OCI-LY7 (cell line): ENCODE data around the gene NCAPG. TPM values are rescaled to one million over a fixed set of nuclear protein-coding genes. Genes with fewer than 3 reads are reported as not detected.

ENCODE experiments used
- BruUV-seq: library from RNA; stranded (reverse); fragments of 400-500 nt; replicated peaks from 2 replicates; lab custom pipeline; 2021; lab: Mats Ljungman, UMichigan
- CTCF ChIA-PET: fragments of 300-600 bp; sonication (Branson Sonifier 250); formaldehyde crosslinking; loops from one replicate; lab custom pipeline; 2022; ENCODE audit warnings: antibody characterized with exemption; ENCODE audit not compliant: unreplicated experiment; lab: Charles Lee
- POLR2A ChIA-PET: fragments of 300-600 bp; sonication (Branson Sonifier 250); formaldehyde crosslinking; loops from one replicate; lab custom pipeline; 2022; ENCODE audit warnings: antibody characterized with exemption; lab: Charles Lee
- DNase-seq: peaks from one replicate; pipeline ENCODE4 v3.0.0-alpha.2; 2015; ENCODE audit warnings: low spot score
- H2AFZ ChIP-seq: fragments of 200-600 bp; sonication (generic), shearing (Covaris generic); 2 replicates; pipeline ENCODE4 v1.6.1; 2014; ENCODE audit warnings: mild to moderate bottlenecking, antibody characterized with exemption, low read length, moderate library complexity
- H3K27ac ChIP-seq: fragments of 200-600 bp; sonication (generic); 2 replicates; pipeline ENCODE4 v1.5.1; 2014; ENCODE audit warnings: mixed run types, low read depth, mild to moderate bottlenecking, moderate library complexity, low read length, inconsistent platforms; ENCODE audit not compliant: poor library complexity, severe bottlenecking
- H3K36me3 ChIP-seq: fragments of 200-600 bp; sonication (generic); 2 replicates; pipeline ENCODE4 v1.6.1; 2014; ENCODE audit warnings: mild to moderate bottlenecking, antibody characterized with exemption, low read length, moderate library complexity, mixed read lengths; ENCODE audit not compliant: insufficient read depth
- H3K4me1 ChIP-seq: fragments of 200-600 bp; sonication (generic); 2 replicates; pipeline ENCODE4 v1.5.1; 2014; ENCODE audit warnings: mild to moderate bottlenecking, low read length; ENCODE audit not compliant: insufficient read depth, poor library complexity, severe bottlenecking
- H3K4me2 ChIP-seq: fragments of 200-600 bp; sonication (generic); 2 replicates; pipeline ENCODE4 v1.6.1; 2014; ENCODE audit warnings: mild to moderate bottlenecking, low read length
- H3K4me3 ChIP-seq: fragments of 200-600 bp; sonication (generic); 2 replicates; pipeline ENCODE4 v1.5.1; 2014; ENCODE audit warnings: mild to moderate bottlenecking, low read depth, low read length; ENCODE audit not compliant: poor library complexity, severe bottlenecking
- H3K79me2 ChIP-seq: fragments of 200-600 bp; sonication (generic); 2 replicates; pipeline ENCODE4 v1.6.1; 2016; ENCODE audit warnings: low read depth, mild to moderate bottlenecking, low read length, moderate library complexity, mixed read lengths; ENCODE audit not compliant: insufficient read depth
- H3K9me2 ChIP-seq: fragments of 200-600 bp; sonication (generic); 2 replicates; pipeline ENCODE4 v1.6.1; 2016; ENCODE audit warnings: mild to moderate bottlenecking, low read length, mixed read lengths; ENCODE audit not compliant: insufficient read depth
- H3K9me3 ChIP-seq: fragments of 200-600 bp; sonication (generic); 2 replicates; pipeline ENCODE4 v1.6.1; 2014; ENCODE audit warnings: mild to moderate bottlenecking, mixed run types, low read length, mixed read lengths
- H4K20me1 ChIP-seq: fragments of 200-600 bp; sonication (generic); 2 replicates; pipeline ENCODE4 v1.6.1; 2014; ENCODE audit warnings: mild to moderate bottlenecking, antibody characterized with exemption, low read length, moderate library complexity, mixed read lengths; ENCODE audit not compliant: insufficient read depth
- EZH2phosphoT487 ChIP-seq: fragments of 200-600 bp; sonication (generic); IDR thresholded peaks from 2 replicates; pipeline ENCODE4 v1.6.1; 2018; ENCODE audit warnings: low read depth, borderline replicate concordance, mild to moderate bottlenecking, mixed run types, antibody characterized with exemption, low read length, moderate library complexity, mixed read lengths
- intact Hi-C: fragments of 100-400 bp; cut with micrococcal nuclease; formaldehyde crosslinking; loops from one replicate; pipeline ENCODE4 v1.10.0; 2022; ENCODE audit not compliant: unreplicated experiment
- total RNA-seq, 2 experiments: library from RNA; depleted of rRNA in 1 of 2; stranded (reverse); fragments of >200 nt in 1 of 2; shearing (Covaris generic) in 1 of 2; gene quantifications; 2 replicates each; pipeline ENCODE4 v1.2.3, GENCODE V29; 2014 to 2022
- TF ChIP-seq, protein P1 (sequence below): fragments of 200-600 bp; sonication (generic); conservative IDR thresholded peaks from 2 replicates; pipeline ENCODE4 v1.5.1; 2014; ENCODE audit warnings: mild to moderate bottlenecking, antibody characterized with exemption, low read length, moderate library complexity, mixed read lengths

NCAPG gene
- total RNA-seq, 2 experiments from 2014 or later, result 57.5 to 95.4 TPM

- no peak for DNase-seq
Measured at GRCh38 chr4:17814140-17814539, 3.4 kb downstream of the NCAPG start.

GRCh38 chr4:17816142-17816541 lies 5.4 kb downstream of the NCAPG start:
- no peak overlapping the region for H3K4me3 ChIP-seq
- no peak for TF ChIP-seq EZH2phosphoT487
- TF ChIP-seq, protein P1, sequence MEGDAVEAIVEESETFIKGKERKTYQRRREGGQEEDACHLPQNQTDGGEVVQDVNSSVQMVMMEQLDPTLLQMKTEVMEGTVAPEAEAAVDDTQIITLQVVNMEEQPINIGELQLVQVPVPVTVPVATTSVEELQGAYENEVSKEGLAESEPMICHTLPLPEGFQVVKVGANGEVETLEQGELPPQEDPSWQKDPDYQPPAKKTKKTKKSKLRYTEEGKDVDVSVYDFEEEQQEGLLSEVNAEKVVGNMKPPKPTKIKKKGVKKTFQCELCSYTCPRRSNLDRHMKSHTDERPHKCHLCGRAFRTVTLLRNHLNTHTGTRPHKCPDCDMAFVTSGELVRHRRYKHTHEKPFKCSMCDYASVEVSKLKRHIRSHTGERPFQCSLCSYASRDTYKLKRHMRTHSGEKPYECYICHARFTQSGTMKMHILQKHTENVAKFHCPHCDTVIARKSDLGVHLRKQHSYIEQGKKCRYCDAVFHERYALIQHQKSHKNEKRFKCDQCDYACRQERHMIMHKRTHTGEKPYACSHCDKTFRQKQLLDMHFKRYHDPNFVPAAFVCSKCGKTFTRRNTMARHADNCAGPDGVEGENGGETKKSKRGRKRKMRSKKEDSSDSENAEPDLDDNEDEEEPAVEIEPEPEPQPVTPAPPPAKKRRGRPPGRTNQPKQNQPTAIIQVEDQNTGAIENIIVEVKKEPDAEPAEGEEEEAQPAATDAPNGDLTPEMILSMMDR, result no peak
- CTCF ChIA-PET, result interaction anchor here (1.4 kb wide), 1 partner anchor 20 kb away, joined by 3 read pairs; no protein-coding TSS in a partner anchor
- peaks cover 24% of the 10 kb centered on the region for H3K4me1 ChIP-seq
- DNase-seq, result no peak
- intact Hi-C loops, result no loop called here
- peaks cover 20% of the 10 kb centered on the region; the same call in 1 of the 2 replicates for H4K20me1 ChIP-seq
- H2AFZ ChIP-seq, result no peak overlapping the region
- H3K9me2 ChIP-seq, result no peaks in the 10 kb centered on the region
- H3K27ac ChIP-seq, result no peak overlapping the region
- peaks cover 88% of the 10 kb centered on the region for H3K79me2 ChIP-seq
- POLR2A ChIA-PET, result interaction anchor here (0.5 to 1.9 kb wide), 2 partner anchors 9 to 777 kb away, joined by 3 to 12 read pairs; no protein-coding TSS in a partner anchor
- BruUV-seq, result no TSS peak
- no peaks in the 10 kb centered on the region; the same call in 1 of the 2 replicates for H3K9me3 ChIP-seq
- peaks cover 99% of the 10 kb centered on the region for H3K36me3 ChIP-seq
- H3K4me2 ChIP-seq, result no peak overlapping the region

More at GRCh38 chr4:17814140-17814539, 3.4 kb downstream of the NCAPG start:
- H3K4me3 ChIP-seq, result no peak overlapping the region
- no peak overlapping the region for H3K27ac ChIP-seq
- H3K9me2 ChIP-seq, result no peaks in the 10 kb centered on the region
- intact Hi-C loops, result no loop called here
- peaks cover 25% of the 10 kb centered on the region for H4K20me1 ChIP-seq
- H3K9me3 ChIP-seq, result no peaks in the 10 kb centered on the region; the same call in 1 of the 2 replicates
- TF ChIP-seq, protein P1, result no peak
- TF ChIP-seq EZH2phosphoT487, result no peak
- BruUV-seq, result no TSS peak
- peaks cover 88% of the 10 kb centered on the region for H3K36me3 ChIP-seq
- peaks cover 94% of the 10 kb centered on the region for H3K79me2 ChIP-seq
- no peak overlapping the region for H2AFZ ChIP-seq
- CTCF ChIA-PET, result interaction anchor here (0.6 kb wide), 1 partner anchor 55 kb away, joined by 3 read pairs; no protein-coding TSS in a partner anchor
- peaks cover 24% of the 10 kb centered on the region for H3K4me1 ChIP-seq
- peak overlapping the region; percentile 6; the same call in 1 of the 2 replicates for H3K4me2 ChIP-seq
- POLR2A ChIA-PET, result no interaction called here

DNA sequence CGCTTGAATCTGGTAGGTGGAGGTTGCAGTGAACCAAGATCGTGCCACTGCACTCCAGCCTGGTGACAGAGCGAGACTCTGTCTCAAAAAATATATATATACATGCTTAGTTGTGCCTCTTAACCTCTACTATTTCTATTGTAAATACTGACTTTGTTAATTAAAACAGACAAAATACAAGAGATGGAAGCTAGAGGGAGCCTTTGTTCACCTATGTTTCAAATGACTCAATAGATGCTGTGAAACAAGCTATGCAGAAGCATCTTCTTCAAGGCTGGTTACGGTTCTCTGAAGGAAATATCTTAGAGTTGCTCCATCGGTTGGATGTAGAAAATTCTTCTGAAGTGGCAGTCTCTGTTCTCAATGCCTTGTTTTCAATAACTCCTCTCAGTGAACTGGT lies 6.2 kb downstream of the NCAPG start:
- Histone ChIP-seq H3K4me3 (no peak overlapping the region), H3K9me2 (no peaks in the 10 kb centered on the region), H3K27ac (no peak overlapping the region), H3K9me3 (no peaks in the 10 kb centered on the region; the same call in 1 of the 2 replicates), H4K20me1 (peaks cover 13% of the 10 kb centered on the region; the same call in 1 of the 2 replicates), H3K4me2 (no peak overlapping the region), H3K4me1 (peaks cover 24% of the 10 kb centered on the region), H2AFZ (no peak overlapping the region), H3K36me3 (peaks cover 99% of the 10 kb centered on the region), H3K79me2 (peaks cover 85% of the 10 kb centered on the region)
- CTCF ChIA-PET, result interaction anchor here (1.4 kb wide), 1 partner anchor 19 kb away, joined by 3 read pairs; no protein-coding TSS in a partner anchor
- no peak for TF ChIP-seq EZH2phosphoT487
- TF ChIP-seq, protein P1, result peak; percentile 77
- POLR2A ChIA-PET, result interaction anchor here (0.6 to 1.9 kb wide), 5 partner anchors 8 to 26 kb away, joined by 3 to 12 read pairs (median 3); no protein-coding TSS in a partner anchor
- no TSS peak for BruUV-seq
- intact Hi-C loops, result no loop called here
- DNase-seq, result peak; percentile 46
